ENCODE results near the gene MAP4K4.
"Not testable (repeated sequence)": the region's sequence is repeated elsewhere in the genome, so short reads cannot be mapped to it uniquely, and the experiment has no call there.

The MAP4K4 gene

DNA sequence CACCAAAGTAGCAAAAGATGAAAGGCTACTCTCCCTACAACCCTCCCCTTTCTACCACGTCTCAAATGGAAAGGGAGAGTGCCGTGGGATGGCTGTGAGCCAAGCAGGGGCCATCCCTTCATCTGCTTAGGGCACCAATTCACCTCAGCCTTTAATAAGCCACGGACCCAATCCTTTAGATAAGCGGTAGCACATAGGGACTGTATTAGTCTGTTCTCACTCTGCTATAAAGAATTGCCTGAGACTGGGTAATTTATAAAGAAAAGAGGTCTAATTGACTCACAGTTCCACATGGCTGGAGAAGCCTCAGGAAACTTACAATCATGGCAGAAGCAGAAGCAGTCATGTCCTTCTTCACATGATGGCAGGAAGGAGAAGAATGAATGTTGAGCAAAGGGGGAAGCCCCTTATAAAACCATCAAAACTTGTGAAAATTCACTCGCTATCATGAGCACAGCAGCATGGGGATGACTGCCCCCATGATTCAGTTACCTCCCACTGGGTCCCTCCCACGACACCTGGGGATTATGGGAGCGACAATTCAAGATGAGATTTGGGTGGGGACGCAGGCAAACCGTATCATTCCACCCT lies 208.3 kb downstream of the MAP4K4 start:
- DNase-seq (ENCODE audit: low read depth): no peak

DNA sequence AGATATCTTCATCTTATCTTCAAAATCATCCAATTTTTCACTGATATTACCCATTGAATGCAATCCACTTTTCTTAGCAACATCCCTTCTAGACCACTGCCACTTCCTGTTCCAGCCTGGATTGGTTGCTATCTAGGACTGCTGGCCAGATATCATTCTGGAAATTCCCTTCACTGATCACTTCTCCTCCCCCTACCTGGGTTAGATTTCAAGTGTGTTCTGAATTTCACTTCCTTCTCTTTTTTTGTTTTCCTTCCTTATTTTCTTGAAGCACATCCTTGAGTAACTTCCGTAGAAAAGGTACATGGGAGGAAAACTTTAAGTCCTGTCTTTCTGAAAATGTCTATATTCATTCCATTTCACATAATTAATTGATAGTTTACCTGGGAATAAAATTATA lies 212.3 kb downstream of the MAP4K4 start:
- no peak for DNase-seq (ENCODE audit: low read depth)

DNA sequence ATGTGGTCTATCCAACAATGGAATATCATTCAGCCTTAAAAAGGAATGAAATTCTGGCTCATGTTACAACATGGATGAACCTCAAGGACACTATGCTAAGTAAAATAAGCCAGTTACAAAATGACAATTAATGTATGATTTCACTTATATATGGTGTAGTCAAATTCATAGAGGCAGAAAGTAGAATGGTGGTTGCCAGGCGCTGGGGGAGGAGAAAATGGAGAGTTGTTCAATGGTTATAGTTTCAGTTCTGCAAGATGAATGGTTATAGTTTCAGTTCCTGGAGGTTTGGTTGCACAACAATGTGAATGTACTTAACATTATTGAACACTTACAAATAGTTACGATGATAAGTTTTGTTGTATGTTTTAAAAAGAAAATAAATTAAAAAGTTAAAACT lies 215.0 kb downstream of the MAP4K4 start:
- no peak for DNase-seq (ENCODE audit: low read depth)

DNA sequence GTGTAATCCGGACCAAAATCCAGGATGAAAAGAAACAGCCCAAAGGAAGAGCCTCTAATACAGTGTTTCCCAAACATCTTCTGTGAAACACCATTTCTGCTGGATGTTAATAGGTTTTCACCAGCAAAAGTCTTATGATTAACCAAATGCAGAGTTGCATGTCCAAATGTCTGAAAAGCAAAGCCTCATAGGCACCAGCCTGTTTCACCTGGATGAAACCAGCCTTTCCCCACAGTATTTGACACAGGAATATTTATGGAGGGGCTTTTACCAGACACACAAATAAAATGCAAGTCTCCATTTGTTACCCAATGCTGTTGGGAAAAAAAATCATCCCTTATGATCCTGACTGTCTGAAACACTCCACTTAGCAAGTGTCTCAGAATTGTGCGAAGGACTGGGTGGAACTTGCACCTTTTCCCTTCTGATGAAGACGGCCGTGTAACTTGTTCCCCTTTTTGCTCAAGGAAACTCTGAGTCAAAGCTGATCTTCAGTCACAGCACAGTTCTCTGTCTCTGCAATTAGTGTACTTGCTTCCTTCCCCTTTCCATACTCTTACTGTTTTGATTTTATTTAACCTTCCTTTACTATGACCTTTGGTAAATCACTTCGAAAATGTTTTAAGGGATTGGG lies 223.9 kb downstream of the MAP4K4 start:
- no peak for DNase-seq (ENCODE audit: low read depth)

DNA sequence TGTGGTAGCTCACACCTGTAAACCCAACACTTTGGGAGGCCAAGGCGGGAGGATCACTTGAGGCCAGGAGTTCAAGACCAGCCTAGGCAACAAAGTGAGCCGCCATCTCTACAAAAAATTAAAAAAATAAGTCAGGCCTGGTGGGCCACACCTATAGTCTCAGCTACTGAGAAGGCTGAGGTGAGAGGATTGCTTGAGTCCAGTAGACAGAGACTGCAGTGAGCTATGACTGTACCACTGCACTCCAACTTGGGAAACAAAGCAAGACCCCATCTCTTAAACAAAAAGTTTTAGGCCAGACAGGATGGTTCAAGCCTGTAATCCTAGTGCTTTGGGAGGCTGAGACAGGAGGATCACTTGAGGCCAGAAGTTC lies 224.4 kb downstream of the MAP4K4 start:
- no peak for DNase-seq (ENCODE audit: low read depth)

DNA sequence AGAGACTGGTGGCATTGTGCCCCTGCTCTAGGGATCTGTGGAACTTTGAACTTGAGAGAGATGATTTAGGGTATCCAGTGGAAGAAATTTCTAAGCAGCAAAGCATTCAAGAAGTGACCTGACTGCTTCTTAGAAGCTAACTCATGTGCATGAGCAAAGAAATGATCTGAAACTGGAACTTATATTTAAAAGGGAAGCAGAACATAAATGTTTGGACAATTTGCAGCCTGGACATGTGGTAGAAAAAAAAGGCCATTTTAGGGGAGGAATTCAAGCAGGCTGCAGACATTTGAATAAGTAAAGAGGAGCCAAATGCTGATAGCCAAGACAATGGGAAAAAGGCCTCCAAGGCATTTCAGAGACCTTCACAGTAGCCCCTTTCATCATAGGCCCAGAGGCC lies 226.8 kb downstream of the MAP4K4 start:
- DNase-seq (ENCODE audit: low read depth): not testable (repeated sequence)

DNA sequence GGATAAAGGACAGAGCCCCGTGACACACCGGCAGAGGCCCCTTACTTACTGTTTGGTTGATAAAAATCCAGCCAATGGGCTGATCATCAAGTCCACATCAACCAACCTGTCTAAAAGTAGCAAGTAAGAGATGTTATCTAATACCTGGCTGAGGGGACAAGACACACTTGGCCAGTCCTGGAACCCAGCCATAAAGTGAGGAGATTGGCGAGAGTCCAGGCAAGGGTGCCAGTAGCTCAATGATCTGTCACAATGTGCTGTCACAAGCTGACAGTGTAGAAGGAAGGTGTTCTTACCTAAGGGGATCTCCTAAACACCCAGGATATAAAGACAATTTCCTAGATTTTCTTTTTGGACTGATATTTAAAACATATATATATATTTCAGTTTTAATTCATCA lies 232.5 kb downstream of the MAP4K4 start:
- DNase-seq (ENCODE audit: low read depth): no peak

DNA sequence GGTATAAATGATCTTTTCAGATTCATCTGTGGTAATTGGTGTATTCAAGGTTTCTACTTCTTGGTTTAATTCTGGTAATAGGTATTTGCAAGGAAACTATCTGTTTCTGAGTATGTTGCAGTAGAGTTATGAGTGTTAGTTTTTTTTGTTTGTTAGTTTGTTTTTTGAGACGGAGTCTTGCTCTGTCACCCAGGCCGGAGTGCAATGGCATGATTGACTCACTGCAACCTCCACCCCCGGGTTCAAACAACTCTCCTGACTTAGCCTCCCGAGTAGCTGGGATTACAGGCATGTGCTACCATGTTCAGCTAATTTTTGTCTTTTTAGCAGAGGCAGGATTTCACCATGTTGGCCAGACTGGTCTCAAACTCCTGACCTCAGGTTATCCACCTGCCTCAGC lies 233.3 kb downstream of the MAP4K4 start:
- DNase-seq (ENCODE audit: low read depth): no peak

DNA sequence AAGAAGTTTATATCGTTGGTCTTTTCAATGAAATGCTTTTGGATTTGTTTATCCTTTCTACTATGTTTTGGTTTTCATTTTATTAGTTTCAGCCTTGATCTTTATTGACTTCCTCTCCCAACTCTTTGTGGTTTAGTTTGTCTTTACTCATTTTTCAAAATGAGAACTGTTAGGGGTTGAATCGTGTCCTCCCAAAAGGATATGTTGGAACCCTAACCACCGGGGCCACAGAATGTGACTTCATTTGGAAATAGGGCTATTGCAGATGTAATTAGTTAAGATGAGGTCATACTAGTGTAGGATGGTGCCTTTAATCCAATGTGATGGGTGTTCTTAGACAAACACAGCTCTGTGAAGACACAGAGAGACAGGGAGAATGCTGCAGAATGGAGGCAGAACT lies 233.9 kb downstream of the MAP4K4 start:
- no peak for DNase-seq (ENCODE audit: low read depth)

DNA sequence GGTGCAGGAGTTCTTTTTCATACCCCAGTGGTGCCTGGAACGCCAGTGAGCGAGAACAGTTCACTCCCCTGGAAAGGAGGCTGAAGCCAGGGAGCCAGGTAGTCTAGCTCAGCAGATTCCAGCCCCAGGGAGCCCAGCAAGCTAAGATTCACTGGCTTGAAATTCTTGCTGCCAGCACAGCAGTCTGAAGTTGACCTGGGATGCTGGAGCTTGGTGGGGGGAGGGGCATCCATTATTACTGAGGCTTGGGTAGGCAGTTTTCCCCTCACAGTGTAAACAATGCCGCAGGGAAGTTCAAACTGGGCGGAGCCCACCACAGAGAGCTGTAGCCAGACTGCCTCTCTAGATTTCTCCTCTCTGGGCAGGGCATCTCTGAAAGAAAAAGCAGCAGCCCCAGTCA lies 238.3 kb downstream of the MAP4K4 start:
- DNase-seq (ENCODE audit: low read depth): not testable (repeated sequence)

DNA sequence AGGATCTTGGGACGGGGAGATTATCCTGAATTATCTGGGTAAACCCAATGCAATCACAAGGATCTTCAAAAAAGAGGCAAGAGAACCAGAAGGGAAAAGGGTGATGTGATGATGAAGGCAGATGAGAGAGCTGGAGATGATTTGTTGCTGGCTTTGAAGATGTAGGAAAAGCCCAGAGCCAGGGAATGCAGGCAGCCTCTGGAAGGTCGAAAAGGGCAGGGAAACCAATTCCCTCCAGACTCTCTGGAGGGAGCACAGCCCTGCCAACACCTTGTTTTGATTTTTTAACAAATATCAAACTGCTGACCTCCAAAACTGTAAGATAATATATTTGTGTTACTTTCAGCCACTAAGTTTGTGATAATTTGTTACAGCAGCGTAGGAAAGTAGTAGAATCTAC lies 245.3 kb downstream of the MAP4K4 start:
- no peak for DNase-seq (ENCODE audit: low read depth)
